Natural killer cell treated with Interleukin-12 subunit alpha and Interleukin-12 subunit beta and Interleukin-15 and Interleukin-18, amount 100 ng/mL, for 72 hours (primary cell): ENCODE results near the gene CAPN12. TPM values are rescaled to one million over a fixed set of nuclear protein-coding genes. Genes with fewer than 3 reads are reported as not detected.

ENCODE experiments used
- ATAC-seq, 2 donors: fragments of 150-1000 bp; cut with Tn5 transposase in 1 of 2; sonication (Bioruptor Pico), chemical (Tn5 transposase) in 1 of 2; 2 replicates each; pipeline ENCODE4 v1.10.0; 2021
- DNase-seq: peaks from one replicate; pipeline ENCODE4 v3.0.0; 2022; ENCODE audit warnings: low spot score
- H3K27ac Mint-ChIP-seq, 2 donors: 1 replicate in 1 of 2; 2 replicates in 1 of 2; pipeline ENCODE4 v1.8.0; 2022; ENCODE audit warnings: mixed read lengths in 2 of 2, mild to moderate bottlenecking in 1 of 2, moderate library complexity in 1 of 2
- H3K27me3 Mint-ChIP-seq, 2 donors: 1 replicate in 1 of 2; 2 replicates in 1 of 2; pipeline ENCODE4 v1.8.0; 2022; ENCODE audit warnings: mixed read lengths in 2 of 2
- H3K36me3 Mint-ChIP-seq: one replicate; pipeline ENCODE4 v1.8.0; 2022; ENCODE audit warnings: mixed read lengths
- H3K4me1 Mint-ChIP-seq, 2 donors: 1 replicate in 1 of 2; 2 replicates in 1 of 2; pipeline ENCODE4 v1.8.0; 2022; ENCODE audit warnings: low read depth in 2 of 2, mixed read lengths in 2 of 2, mild to moderate bottlenecking in 1 of 2
- H3K4me3 Mint-ChIP-seq: one replicate; pipeline ENCODE4 v1.8.0; 2022; ENCODE audit warnings: mixed read lengths
- H3K9me3 Mint-ChIP-seq: 2 replicates; pipeline ENCODE4 v1.8.0; 2022; ENCODE audit warnings: mixed read lengths
- total RNA-seq, 2 donors: library from RNA; stranded (reverse); gene quantifications; one replicate each; pipeline ENCODE4 v1.2.3, GENCODE V29; 2022

CAPN12 gene
- total RNA-seq, 2 donors from 2014 or later: 3.6 to 10.4 TPM

GRCh38 chr19:38722947-38723605 is 21.2 kb downstream of the CAPN12 start:
- no peaks in the 10 kb centered on the region for H3K36me3 Mint-ChIP-seq
- no peak for DNase-seq
- no peaks in the 10 kb centered on the region for H3K9me3 Mint-ChIP-seq
- H3K27me3 Mint-ChIP-seq: no peaks in the 10 kb centered on the region
- H3K27ac Mint-ChIP-seq: no peak overlapping the region
- no peak overlapping the region for H3K4me3 Mint-ChIP-seq
- ATAC-seq: no peak
- H3K4me1 Mint-ChIP-seq: peaks cover 15 to 19% of the 10 kb centered on the region in 2 donors

GRCh38 chr19:38721979-38722773 is 22.1 kb downstream of the CAPN12 start:
- Mint-ChIP-seq H3K27me3 (no peaks in the 10 kb centered on the region), H3K36me3 (no peaks in the 10 kb centered on the region), H3K4me3 (no peak overlapping the region), H3K4me1 (peaks cover 14 to 15% of the 10 kb centered on the region in 2 donors), H3K9me3 (no peaks in the 10 kb centered on the region), H3K27ac (peak overlapping the region in 1 of 2 donors; percentile 41)
- ATAC-seq: no peak
- no peak for DNase-seq

GRCh38 chr19:38721496-38721895 is 22.8 kb downstream of the CAPN12 start:
- no peak overlapping the region for H3K4me3 Mint-ChIP-seq
- no peaks in the 10 kb centered on the region for H3K27me3 Mint-ChIP-seq
- ATAC-seq (no peak), DNase-seq (no peak)
- peaks cover 8 to 10% of the 10 kb centered on the region in 2 donors for H3K4me1 Mint-ChIP-seq
- no peaks in the 10 kb centered on the region for H3K9me3 Mint-ChIP-seq
- H3K27ac Mint-ChIP-seq: no peak overlapping the region
- no peaks in the 10 kb centered on the region for H3K36me3 Mint-ChIP-seq

GRCh38 chr19:38720559-38721236 is 23.6 kb downstream of the CAPN12 start:
- ATAC-seq (no peak), DNase-seq (no peak)
- Mint-ChIP-seq H3K4me1 (peaks cover 4 to 7% of the 10 kb centered on the region in 2 donors), H3K4me3 (no peak overlapping the region), H3K9me3 (no peaks in the 10 kb centered on the region), H3K27me3 (no peaks in the 10 kb centered on the region), H3K27ac (no peak overlapping the region), H3K36me3 (no peaks in the 10 kb centered on the region)

GRCh38 chr19:38719761-38720558 is 24.3 kb downstream of the CAPN12 start:
- no peaks in the 10 kb centered on the region for H3K27me3 Mint-ChIP-seq
- peaks cover 3 to 4% of the 10 kb centered on the region in 2 donors for H3K4me1 Mint-ChIP-seq
- ATAC-seq: no peak
- no peaks in the 10 kb centered on the region for H3K9me3 Mint-ChIP-seq
- no peak overlapping the region for H3K27ac Mint-ChIP-seq
- no peak overlapping the region for H3K4me3 Mint-ChIP-seq
- H3K36me3 Mint-ChIP-seq: no peaks in the 10 kb centered on the region
- no peak for DNase-seq

- H3K9me3 Mint-ChIP-seq: no peaks in the 10 kb centered on the region
- H3K27ac Mint-ChIP-seq: no peak overlapping the region
- no peak overlapping the region for H3K4me3 Mint-ChIP-seq
- no peaks in the 10 kb centered on the region for H3K36me3 Mint-ChIP-seq
- H3K4me1 Mint-ChIP-seq: peaks cover 0 to 4% of the 10 kb centered on the region in 2 donors
- DNase-seq: no peak
- no peaks in the 10 kb centered on the region for H3K27me3 Mint-ChIP-seq
- peak in 1 of 2 donors; percentile 37 for ATAC-seq
These were observed 25.3 kb downstream of the CAPN12 start for GRCh38 chr19:38718747-38719543.

- Mint-ChIP-seq H3K4me3 (no peak overlapping the region), H3K4me1 (no peaks in the 10 kb centered on the region), H3K27me3 (no peaks in the 10 kb centered on the region), H3K27ac (no peak overlapping the region), H3K9me3 (no peaks in the 10 kb centered on the region), H3K36me3 (peaks cover 4% of the 10 kb centered on the region)
- DNase-seq (no peak), ATAC-seq (no peak)
These were observed 26.4 kb downstream of the CAPN12 start for GRCh38 chr19:38717855-38718254.

- ATAC-seq: no peak
- DNase-seq: no peak
- H3K27ac Mint-ChIP-seq: no peak overlapping the region
- no peaks in the 10 kb centered on the region for H3K27me3 Mint-ChIP-seq
- H3K36me3 Mint-ChIP-seq: peaks cover 4% of the 10 kb centered on the region
- H3K9me3 Mint-ChIP-seq: no peaks in the 10 kb centered on the region
- no peak overlapping the region for H3K4me3 Mint-ChIP-seq
- H3K4me1 Mint-ChIP-seq: no peaks in the 10 kb centered on the region
These were observed 27.2 kb downstream of the CAPN12 start for GRCh38 chr19:38717051-38717450.

GRCh38 chr19:38715555-38715954 is 28.7 kb downstream of the CAPN12 start:
- Mint-ChIP-seq H3K4me3 (no peak overlapping the region), H3K9me3 (no peaks in the 10 kb centered on the region), H3K4me1 (peaks cover 0 to 3% of the 10 kb centered on the region in 2 donors), H3K27ac (no peak overlapping the region), H3K36me3 (peaks cover 8% of the 10 kb centered on the region), H3K27me3 (no peaks in the 10 kb centered on the region)
- ATAC-seq: no peak
- no peak for DNase-seq

GRCh38 chr19:38714354-38714778 is 29.9 kb downstream of the CAPN12 start:
- H3K27ac Mint-ChIP-seq: peak overlapping the region in 1 of 2 donors; percentile 38

GRCh38 chr19:38713865-38714264 is 30.4 kb downstream of the CAPN12 start:
- Mint-ChIP-seq H3K36me3 (peaks cover 8% of the 10 kb centered on the region), H3K9me3 (no peaks in the 10 kb centered on the region), H3K4me1 (peaks cover 0 to 3% of the 10 kb centered on the region in 2 donors), H3K27ac (peak overlapping the region; percentile 10 to 38), H3K4me3 (no peak overlapping the region), H3K27me3 (no peaks in the 10 kb centered on the region)
- DNase-seq (no peak), ATAC-seq (no peak)

More at GRCh38 chr19:38714354-38714778, 29.9 kb downstream of the CAPN12 start:
- DNase-seq (no peak), ATAC-seq (no peak)
- Mint-ChIP-seq H3K9me3 (no peaks in the 10 kb centered on the region), H3K36me3 (peaks cover 8% of the 10 kb centered on the region), H3K4me1 (peaks cover 0 to 3% of the 10 kb centered on the region in 2 donors), H3K4me3 (no peak overlapping the region), H3K27me3 (no peaks in the 10 kb centered on the region)

GRCh38 chr19:38713227-38713649 is 31.0 kb downstream of the CAPN12 start:
- peaks cover 0 to 5% of the 10 kb centered on the region in 2 donors for H3K4me1 Mint-ChIP-seq
- H3K9me3 Mint-ChIP-seq: no peaks in the 10 kb centered on the region
- DNase-seq: no peak
- no peaks in the 10 kb centered on the region for H3K27me3 Mint-ChIP-seq
- no peak for ATAC-seq
- no peak overlapping the region for H3K4me3 Mint-ChIP-seq
- peak overlapping the region; percentile 10 to 38 for H3K27ac Mint-ChIP-seq
- peaks cover 8% of the 10 kb centered on the region for H3K36me3 Mint-ChIP-seq
